ENCODE data around the gene DNAH6. TPM values are rescaled to one million over a fixed set of nuclear protein-coding genes. Genes with fewer than 3 reads are reported as not detected.
A peak's percentile ranks its signal among the peaks of the same experiment; 100 is the strongest.
"Not testable (repeated sequence)": the region's sequence is repeated elsewhere in the genome, so short reads cannot be mapped to it uniquely, and the experiment has no call there.

DNAH6 gene
- total RNA-seq, 1 donor from 2014 or later = 0.14 TPM

DNA sequence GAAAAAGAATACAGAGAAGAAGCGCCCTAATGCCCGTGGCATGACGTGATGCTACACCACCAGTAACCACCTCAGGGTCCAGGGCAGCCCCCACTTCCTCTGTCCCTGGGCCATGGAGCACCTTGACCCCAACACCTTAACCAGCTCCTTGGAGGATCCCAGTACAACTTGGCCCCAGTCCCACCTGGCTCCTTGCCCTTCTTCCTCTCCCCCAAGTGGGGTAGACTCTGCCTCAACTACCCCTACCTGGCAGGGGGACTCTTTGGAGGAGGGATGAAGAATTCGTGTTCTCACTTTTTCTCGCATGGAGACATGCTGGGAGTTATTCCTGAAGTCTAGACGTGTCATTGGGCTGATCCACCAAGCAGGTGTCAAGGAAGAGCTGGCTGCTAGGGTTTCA is 345.7 kb downstream of the DNAH6 start:
- H3K27me3 ChIP-seq (ENCODE audit: low read depth) = peaks cover 18% of the 10 kb centered on the region
- H3K27ac ChIP-seq (replicated peaks) = no peak overlapping the region
- intact Hi-C loops (cut with micrococcal nuclease) = no loop called here
- H3K9me3 ChIP-seq (replicated peaks) = no peaks in the 10 kb centered on the region
- H3K4me1 ChIP-seq = no peaks in the 10 kb centered on the region
- no peaks in the 10 kb centered on the region for H3K36me3 ChIP-seq
- H3K4me3 ChIP-seq = no peak overlapping the region
- TF ChIP-seq, protein P1, sequence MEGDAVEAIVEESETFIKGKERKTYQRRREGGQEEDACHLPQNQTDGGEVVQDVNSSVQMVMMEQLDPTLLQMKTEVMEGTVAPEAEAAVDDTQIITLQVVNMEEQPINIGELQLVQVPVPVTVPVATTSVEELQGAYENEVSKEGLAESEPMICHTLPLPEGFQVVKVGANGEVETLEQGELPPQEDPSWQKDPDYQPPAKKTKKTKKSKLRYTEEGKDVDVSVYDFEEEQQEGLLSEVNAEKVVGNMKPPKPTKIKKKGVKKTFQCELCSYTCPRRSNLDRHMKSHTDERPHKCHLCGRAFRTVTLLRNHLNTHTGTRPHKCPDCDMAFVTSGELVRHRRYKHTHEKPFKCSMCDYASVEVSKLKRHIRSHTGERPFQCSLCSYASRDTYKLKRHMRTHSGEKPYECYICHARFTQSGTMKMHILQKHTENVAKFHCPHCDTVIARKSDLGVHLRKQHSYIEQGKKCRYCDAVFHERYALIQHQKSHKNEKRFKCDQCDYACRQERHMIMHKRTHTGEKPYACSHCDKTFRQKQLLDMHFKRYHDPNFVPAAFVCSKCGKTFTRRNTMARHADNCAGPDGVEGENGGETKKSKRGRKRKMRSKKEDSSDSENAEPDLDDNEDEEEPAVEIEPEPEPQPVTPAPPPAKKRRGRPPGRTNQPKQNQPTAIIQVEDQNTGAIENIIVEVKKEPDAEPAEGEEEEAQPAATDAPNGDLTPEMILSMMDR (IDR thresholded peaks at IDR 0.05; ENCODE audit: borderline replicate concordance) = no peak
- DNase-seq = no peak

DNA sequence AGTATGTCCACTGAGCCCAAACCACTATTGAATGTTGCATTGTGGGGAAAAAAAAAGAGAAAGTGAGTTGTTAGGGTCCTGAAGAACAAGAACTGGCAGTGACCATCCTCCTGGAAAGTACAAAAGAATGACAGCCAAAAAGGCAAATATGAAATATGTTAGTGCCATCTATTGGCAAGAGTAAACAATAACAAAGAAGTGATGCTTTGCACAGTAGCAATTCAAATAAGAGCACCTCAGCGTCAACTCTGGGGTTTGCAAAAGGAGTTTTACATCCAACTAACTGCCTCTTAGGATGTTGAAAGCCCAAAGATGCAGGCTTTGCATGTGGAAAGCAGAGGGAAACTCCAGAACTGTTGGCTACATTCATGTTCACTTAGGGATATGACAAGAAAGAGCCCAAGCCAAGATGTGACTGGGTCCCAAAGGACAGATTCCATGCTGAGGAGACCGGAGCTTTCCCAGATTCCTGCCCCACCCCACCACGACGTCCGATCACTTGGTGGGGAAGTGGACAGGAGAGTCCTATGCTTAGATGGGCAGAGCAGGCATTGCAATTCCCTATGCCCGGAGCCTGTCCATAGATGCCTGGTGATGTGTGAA is 349.0 kb downstream of the DNAH6 start:
- no peaks in the 10 kb centered on the region for H3K4me1 ChIP-seq
- H3K27me3 ChIP-seq (ENCODE audit: low read depth) = peaks cover 18% of the 10 kb centered on the region
- no peaks in the 10 kb centered on the region for H3K36me3 ChIP-seq
- H3K9me3 ChIP-seq (replicated peaks) = no peaks in the 10 kb centered on the region
- no peak overlapping the region for H3K4me3 ChIP-seq
- TF ChIP-seq, protein P1 (IDR thresholded peaks at IDR 0.05; ENCODE audit: borderline replicate concordance) = peak; percentile 38
- intact Hi-C loops (cut with micrococcal nuclease) = no loop called here
- no peak for DNase-seq
- H3K27ac ChIP-seq (replicated peaks) = no peak overlapping the region

DNA sequence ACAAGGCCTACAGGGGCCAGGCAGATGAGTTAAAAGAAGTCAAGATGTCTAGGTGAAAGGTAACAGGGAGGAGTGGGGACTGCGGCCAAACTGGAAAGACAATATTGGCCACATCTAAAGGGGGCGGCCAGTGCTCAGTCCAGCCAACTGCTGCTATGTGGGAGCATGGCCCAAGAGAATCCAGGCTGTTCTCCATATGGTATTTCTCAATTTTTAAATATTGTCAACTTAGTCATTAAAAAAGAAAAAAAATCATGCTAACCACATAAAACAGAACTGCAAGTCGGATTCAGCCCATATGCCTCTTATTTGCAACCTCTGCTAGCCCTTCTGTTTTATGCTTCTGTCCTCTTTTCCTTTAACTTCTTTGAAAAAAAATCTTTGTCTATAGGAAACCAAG is 349.8 kb downstream of the DNAH6 start:
- no peak for DNase-seq
- TF ChIP-seq, protein P1 (IDR thresholded peaks at IDR 0.05; ENCODE audit: borderline replicate concordance) = no peak
- H3K36me3 ChIP-seq = no peaks in the 10 kb centered on the region
- no peak overlapping the region for H3K4me3 ChIP-seq
- no peak overlapping the region for H3K27ac ChIP-seq (replicated peaks)
- no peaks in the 10 kb centered on the region for H3K9me3 ChIP-seq (replicated peaks)
- intact Hi-C loops (cut with micrococcal nuclease) = no loop called here
- H3K27me3 ChIP-seq (ENCODE audit: low read depth) = peaks cover 13% of the 10 kb centered on the region
- no peaks in the 10 kb centered on the region for H3K4me1 ChIP-seq

DNA sequence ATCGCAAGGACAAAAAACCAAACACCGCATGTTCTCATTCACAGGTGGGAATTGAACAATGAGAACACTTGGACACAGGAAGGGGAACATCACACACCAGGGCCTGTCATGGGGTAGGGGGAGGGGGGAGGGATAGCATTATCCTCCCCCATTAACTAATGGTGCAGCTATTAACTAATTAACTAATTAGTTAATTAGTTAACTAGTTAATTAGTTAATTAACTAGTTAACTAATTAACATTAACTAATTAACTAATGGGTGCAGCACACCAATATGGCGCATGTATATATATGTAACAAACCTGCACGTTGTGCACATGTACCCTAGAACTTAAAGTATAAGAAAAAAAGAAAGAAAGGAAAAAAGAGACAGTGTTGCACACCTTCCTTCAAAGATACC is 352.0 kb downstream of the DNAH6 start:
- DNase-seq; H3K36me3 ChIP-seq; intact Hi-C loops (cut with micrococcal nuclease); H3K27me3 ChIP-seq (ENCODE audit: low read depth); H3K4me1 ChIP-seq; H3K4me3 ChIP-seq; H3K27ac ChIP-seq (replicated peaks); H3K9me3 ChIP-seq (replicated peaks): not testable (repeated sequence)

Other genes with a start within 250 kb of the DNAH6 start
- gene SUCLG1, start 57.2 kb upstream of the DNAH6 start, total RNA-seq = 292 TPM